Panc1 (cell line): ENCODE results near the gene MSH3. TPM values are rescaled to one million over a fixed set of nuclear protein-coding genes. Genes with fewer than 3 reads are reported as not detected.

Experiments used
- ATAC-seq: fragments of 200-7000 bp; cut with Tn5 transposase; 2 replicates; pipeline ENCODE4 v1.9.1; 2020; ENCODE audit warnings: mild to moderate bottlenecking, moderate library complexity
- BruUV-seq: library from RNA; stranded (reverse); fragments of 400-500 nt; replicated peaks from 2 replicates; lab custom pipeline; 2021; lab: Mats Ljungman, UMichigan
- CTCF ChIA-PET: fragments of 300-600 bp; sonication (Branson Sonifier 250); formaldehyde crosslinking; loops from one replicate; lab custom pipeline; 2022; ENCODE audit warnings: antibody characterized with exemption; lab: Charles Lee
- POLR2A ChIA-PET: fragments of 300-600 bp; sonication (Branson Sonifier 250); formaldehyde crosslinking; loops from one replicate; lab custom pipeline; 2022; ENCODE audit warnings: antibody characterized with exemption; lab: Charles Lee
- DNase-seq: peaks from one replicate; pipeline ENCODE4 v3.0.0-alpha.2; 2010; ENCODE audit warnings: low read depth, low spot score
- H3K27ac ChIP-seq: 2 replicates; pipeline ENCODE4 v1.5.1; 2011; ENCODE audit warnings: mild to moderate bottlenecking, low read length, inconsistent platforms
- H3K27me3 ChIP-seq: fragments of 200-500 bp; sonication (Bioruptor generic); 2 replicates; pipeline ENCODE4 v1.6.0; 2014; ENCODE audit warnings: low read length, inconsistent platforms; ENCODE audit not compliant: control insufficient read depth, insufficient read depth
- H3K36me3 ChIP-seq: fragments of 200-500 bp; sonication (Bioruptor generic); 2 replicates; pipeline ENCODE4 v1.5.1; 2014; ENCODE audit warnings: inconsistent platforms, mild to moderate bottlenecking, low read length, moderate library complexity; ENCODE audit not compliant: control insufficient read depth, insufficient read depth
- H3K4me1 ChIP-seq: 2 replicates; pipeline ENCODE4 v1.5.1; 2011; ENCODE audit warnings: inconsistent platforms, mild to moderate bottlenecking, low read length, moderate library complexity; ENCODE audit not compliant: control insufficient read depth, insufficient read depth
- H3K4me3 ChIP-seq, 2 experiments: 2 replicates each; pipeline ENCODE4 v1.5.1; 2011 to 2012; ENCODE audit warnings: low read depth in 2 of 2, low read length in 2 of 2, mild to moderate bottlenecking in 2 of 2, inconsistent platforms in 1 of 2, moderate library complexity in 1 of 2
- H3K9me3 ChIP-seq: fragments of 200-500 bp; sonication (Bioruptor generic); 2 replicates; pipeline ENCODE4 v1.5.1; 2014; ENCODE audit warnings: low read depth, mild to moderate bottlenecking, inconsistent platforms, low read length, moderate library complexity; ENCODE audit not compliant: control insufficient read depth, insufficient read depth
- CTCF ChIP-seq: fragments of 450-650 bp; IDR thresholded peaks from 2 replicates; pipeline ENCODE4 v1.5.1; 2017; ENCODE audit warnings: mild to moderate bottlenecking
- POLR2AphosphoS5 ChIP-seq: IDR thresholded peaks from 2 replicates; pipeline ENCODE4 v1.6.1; 2012; ENCODE audit warnings: mild to moderate bottlenecking, low read depth, low read length, moderate library complexity
- REST ChIP-seq, 2 experiments: IDR thresholded peaks; 2 replicates each; pipeline ENCODE4 v1.6.1; 2011 to 2012; ENCODE audit warnings: low read depth in 2 of 2, control low read depth in 1 of 2, low read length in 1 of 2, mild to moderate bottlenecking in 1 of 2, moderate library complexity in 1 of 2; ENCODE audit not compliant: insufficient read depth in 1 of 2
- SIN3A ChIP-seq: IDR thresholded peaks from 2 replicates; pipeline ENCODE4 v1.6.1; 2012; ENCODE audit warnings: low read depth, mild to moderate bottlenecking, low read length, moderate library complexity, borderline replicate concordance; ENCODE audit not compliant: insufficient read depth
- TCF7L2 ChIP-seq: IDR thresholded peaks from 2 replicates; pipeline ENCODE4 v1.6.1; 2011; ENCODE audit warnings: mild to moderate bottlenecking, low read depth, low read length, inconsistent platforms
- in situ Hi-C: cut with HindIII; loops from 2 replicates; pipeline ENCODE4 v1.10.0; 2016; ENCODE audit warnings: low sequenced_read_pairs, low pct_unique_long_range_greater_than_20kb
- intact Hi-C: fragments of 100-400 bp; cut with micrococcal nuclease; formaldehyde crosslinking; loops from one replicate; pipeline ENCODE4 v1.10.0; 2022; ENCODE audit not compliant: unreplicated experiment
- total RNA-seq: library from RNA; stranded (reverse); gene quantifications from one replicate; pipeline ENCODE4 v1.2.1, GENCODE V29; 2021; ENCODE audit not compliant: unreplicated experiment

MSH3 gene
- total RNA-seq, 1 experiment from 2014 or later: 18.9 TPM

GRCh38 chr5:80607832-80608231 is 46.6 kb upstream of the MSH3 start:
- H3K4me3 ChIP-seq: no peak overlapping the region
- ATAC-seq (no peak), DNase-seq (no peak)
- H3K27me3 ChIP-seq: no peaks in the 10 kb centered on the region
- no peak overlapping the region for H3K27ac ChIP-seq
- no peaks in the 10 kb centered on the region for H3K9me3 ChIP-seq
- H3K36me3 ChIP-seq: no peaks in the 10 kb centered on the region
- intact Hi-C loops: no loop called here
- in situ Hi-C loops: no loop called here
- no TSS peak for BruUV-seq
- no peaks in the 10 kb centered on the region for H3K4me1 ChIP-seq
- CTCF ChIA-PET: no interaction called here
- TF ChIP-seq TCF7L2 (no peak), CTCF (no peak), REST (IDR thresholded peaks at IDR 0.05; ENCODE audit: insufficient read depth in 1 of 2, low read depth in 2 of 2, low read length in 1 of 2) (no peak), POLR2AphosphoS5 (no peak), SIN3A (no peak)
- POLR2A ChIA-PET: no interaction called here

GRCh38 chr5:80608731-80609130 is 45.7 kb upstream of the MSH3 start:
- Histone ChIP-seq H3K36me3 (no peaks in the 10 kb centered on the region), H3K9me3 (no peaks in the 10 kb centered on the region), H3K4me1 (no peaks in the 10 kb centered on the region), H3K4me3 (no peak overlapping the region), H3K27me3 (no peaks in the 10 kb centered on the region), H3K27ac (no peak overlapping the region)
- in situ Hi-C loops: no loop called here
- CTCF ChIA-PET: no interaction called here
- DNase-seq (no peak), ATAC-seq (no peak)
- no TSS peak for BruUV-seq
- intact Hi-C loops: no loop called here
- TF ChIP-seq POLR2AphosphoS5 (no peak), SIN3A (no peak), TCF7L2 (no peak), REST (IDR thresholded peaks at IDR 0.05; ENCODE audit: insufficient read depth in 1 of 2, low read depth in 2 of 2, low read length in 1 of 2) (no peak), CTCF (no peak)
- POLR2A ChIA-PET: no interaction called here
